Middle frontal gyrus (tissue), 1 donor: ENCODE results near the gene ASAP2.

Experiments
- DNase-seq: peaks from one replicate; pipeline ENCODE4 v3.0.0-alpha.2; 2015; ENCODE audit warnings: low spot score; ENCODE audit errors: extremely low spot score

ASAP2 gene

GRCh38 chr2:9292426-9292825, 85.8 kb downstream of the ASAP2 start:
- DNase-seq = no peak

- no peak for DNase-seq
Measured at GRCh38 chr2:9294764-9295163, 88.2 kb downstream of the ASAP2 start.

GRCh38 chr2:9296559-9296958, 89.9 kb downstream of the ASAP2 start:
- DNase-seq = no peak

GRCh38 chr2:9297156-9297555, 90.5 kb downstream of the ASAP2 start:
- DNase-seq = peak; percentile 21

- DNase-seq = peak; percentile 14
Measured at GRCh38 chr2:9297807-9298206, 91.2 kb downstream of the ASAP2 start.

GRCh38 chr2:9298583-9298982, 92.0 kb downstream of the ASAP2 start:
- DNase-seq = no peak

- no peak for DNase-seq
Measured at GRCh38 chr2:9299161-9300100, 92.8 kb downstream of the ASAP2 start.

- DNase-seq = no peak
Measured at GRCh38 chr2:9300214-9300613, 93.6 kb downstream of the ASAP2 start.

GRCh38 chr2:9300829-9301453, 94.3 kb downstream of the ASAP2 start:
- DNase-seq = no peak

- DNase-seq = no peak
Measured at GRCh38 chr2:9302755-9303154, 96.1 kb downstream of the ASAP2 start.

- peak; percentile 44 for DNase-seq
Measured at GRCh38 chr2:9303528-9304225, 97.1 kb downstream of the ASAP2 start.

- DNase-seq = no peak
Measured at GRCh38 chr2:9306911-9307310, 100.3 kb downstream of the ASAP2 start.

GRCh38 chr2:9307535-9307934, 100.9 kb downstream of the ASAP2 start:
- DNase-seq = peak; percentile 39

- no peak for DNase-seq
Measured at GRCh38 chr2:9308186-9308955, 101.8 kb downstream of the ASAP2 start.

- no peak for DNase-seq
Measured at GRCh38 chr2:9309147-9309546, 102.5 kb downstream of the ASAP2 start.

- DNase-seq = no peak
Measured at GRCh38 chr2:9310377-9310776, 103.8 kb downstream of the ASAP2 start.

- DNase-seq = no peak
Measured at GRCh38 chr2:9310798-9311197, 104.2 kb downstream of the ASAP2 start.

- no peak for DNase-seq
Measured at GRCh38 chr2:9311488-9311887, 104.9 kb downstream of the ASAP2 start.

GRCh38 chr2:9312591-9312990, 106.0 kb downstream of the ASAP2 start:
- DNase-seq = no peak

GRCh38 chr2:9313443-9313842, 106.8 kb downstream of the ASAP2 start:
- DNase-seq = no peak

GRCh38 chr2:9315280-9315847, 108.8 kb downstream of the ASAP2 start:
- no peak for DNase-seq
